BE2C (cell line): Measurements from ENCODE around the gene SLC2A13.
"Not testable (repeated sequence)": the region's sequence is repeated elsewhere in the genome, so short reads cannot be mapped to it uniquely, and the experiment has no call there.

Experiments
- DNase-seq: peaks from one replicate; pipeline ENCODE4 v3.0.0-alpha.2; 2020
- H3K27me3 ChIP-seq: fragments of 250-450 bp; sonication (Bioruptor Pico); 2 replicates; pipeline ENCODE4 v1.5.1; 2020; ENCODE audit warnings: mild to moderate bottlenecking
- H3K36me3 ChIP-seq: fragments of 250-450 bp; sonication (Bioruptor Pico); 2 replicates; pipeline ENCODE4 v1.5.1; 2020; ENCODE audit warnings: mild to moderate bottlenecking
- H3K4me1 ChIP-seq: fragments of 250-450 bp; sonication (Bioruptor Pico); 2 replicates; pipeline ENCODE4 v1.5.1; 2020
- H3K4me3 ChIP-seq: 2 replicates; pipeline ENCODE4 v1.5.1; 2011; ENCODE audit warnings: low read depth, low read length
- H3K9me3 ChIP-seq: fragments of 250-450 bp; sonication (Bioruptor Pico); 2 replicates; pipeline ENCODE4 v1.5.1; 2020
- CTCF ChIP-seq: IDR thresholded peaks from 2 replicates; pipeline ENCODE4 v1.5.1; 2012; ENCODE audit warnings: mild to moderate bottlenecking, low read depth, low read length

Gene SLC2A13

DNA sequence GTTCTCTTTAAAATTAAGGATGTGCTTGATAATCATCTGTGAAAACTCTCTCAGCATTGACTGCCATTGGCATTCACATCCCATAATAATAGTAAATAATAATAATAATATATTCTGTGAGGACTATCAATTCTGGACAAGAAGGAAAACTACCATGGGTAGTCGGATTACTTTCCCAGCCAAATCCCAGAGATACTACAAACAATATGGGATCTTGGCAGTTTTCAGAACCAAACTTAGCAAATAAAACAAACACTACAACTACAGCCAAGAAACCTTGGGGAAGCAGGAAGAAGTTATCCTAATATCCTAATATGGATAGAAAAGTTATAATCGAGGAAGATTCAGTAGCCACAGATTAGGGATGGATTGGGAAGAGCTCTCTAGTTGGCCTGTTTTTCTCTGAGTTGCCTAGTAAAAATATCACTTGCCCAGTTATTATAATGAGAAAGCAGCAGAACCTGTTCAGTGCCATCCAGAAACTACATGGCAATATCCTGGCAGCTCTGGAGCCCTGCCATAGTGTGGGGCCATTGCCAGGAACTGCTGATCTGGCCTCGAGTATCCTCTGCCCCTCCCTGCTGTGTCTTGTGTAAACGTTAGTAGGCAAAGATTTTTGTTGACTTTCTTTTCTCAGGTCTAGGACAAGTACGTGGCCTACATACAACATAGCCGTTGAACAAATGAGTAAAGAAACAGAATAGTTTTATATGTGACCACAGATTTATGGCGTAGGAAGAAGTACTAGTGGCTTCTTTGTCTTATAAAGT, 193.5 kb downstream of the SLC2A13 start:
- Histone ChIP-seq H3K27me3 (peaks cover 10% of the 10 kb centered on the region; the same call in 1 of the 2 replicates), H3K36me3 (no peaks in the 10 kb centered on the region), H3K4me3 (no peak overlapping the region), H3K9me3 (no peaks in the 10 kb centered on the region), H3K4me1 (no peaks in the 10 kb centered on the region)
- no peak for DNase-seq
- TF ChIP-seq CTCF: no peak

GRCh38 chr12:39906237-39906636, 199.6 kb downstream of the SLC2A13 start:
- Histone ChIP-seq H3K36me3 (no peaks in the 10 kb centered on the region), H3K9me3 (no peaks in the 10 kb centered on the region), H3K4me1 (peaks cover 6% of the 10 kb centered on the region), H3K4me3 (no peak overlapping the region), H3K27me3 (no peaks in the 10 kb centered on the region)
- no peak for TF ChIP-seq CTCF
- no peak for DNase-seq

- peaks cover 6% of the 10 kb centered on the region for H3K4me1 ChIP-seq
- no peaks in the 10 kb centered on the region for H3K36me3 ChIP-seq
- H3K4me3 ChIP-seq: no peak overlapping the region
- H3K9me3 ChIP-seq: no peaks in the 10 kb centered on the region
- no peak for TF ChIP-seq CTCF
- peak; percentile 73 for DNase-seq
- no peaks in the 10 kb centered on the region for H3K27me3 ChIP-seq
Measured at GRCh38 chr12:39905152-39905551, 200.7 kb downstream of the SLC2A13 start.

DNA sequence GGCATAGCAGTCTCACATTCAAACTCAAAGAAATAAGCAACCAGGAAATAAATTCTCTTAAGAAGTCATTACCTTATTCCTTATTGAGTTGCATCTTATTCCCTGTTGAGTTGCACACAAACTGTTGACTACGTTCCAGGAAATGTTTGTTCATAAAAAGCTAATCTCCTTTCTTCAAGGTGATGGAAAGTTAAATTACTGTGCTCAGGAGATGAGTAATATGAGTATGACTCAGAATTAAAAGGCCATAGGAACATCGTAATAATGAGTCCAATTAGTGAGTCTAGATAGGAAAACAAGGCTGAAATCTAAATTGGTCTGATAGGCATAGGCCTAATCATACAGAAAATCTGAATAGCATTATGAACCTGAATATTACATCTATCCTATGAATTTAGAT, 203.1 kb downstream of the SLC2A13 start:
- Histone ChIP-seq H3K36me3 (no peaks in the 10 kb centered on the region), H3K4me3 (no peak overlapping the region), H3K4me1 (peaks cover 6% of the 10 kb centered on the region), H3K27me3 (no peaks in the 10 kb centered on the region), H3K9me3 (no peaks in the 10 kb centered on the region)
- DNase-seq: no peak
- no peak for TF ChIP-seq CTCF

GRCh38 chr12:39897315-39897714, 208.6 kb downstream of the SLC2A13 start:
- Histone ChIP-seq H3K4me1 (peaks cover 1% of the 10 kb centered on the region), H3K36me3 (no peaks in the 10 kb centered on the region), H3K4me3 (no peak overlapping the region), H3K27me3 (no peaks in the 10 kb centered on the region), H3K9me3 (no peaks in the 10 kb centered on the region)
- TF ChIP-seq CTCF: no peak
- no peak for DNase-seq

GRCh38 chr12:39893388-39893787, 212.5 kb downstream of the SLC2A13 start:
- not testable (repeated sequence) for H3K27me3 ChIP-seq, H3K9me3 ChIP-seq, DNase-seq, H3K4me3 ChIP-seq, H3K4me1 ChIP-seq, H3K36me3 ChIP-seq
